Measurements from ENCODE around the gene PIGT. TPM values are rescaled to one million over a fixed set of nuclear protein-coding genes. Genes with fewer than 3 reads are reported as not detected.

PIGT gene
- total RNA-seq, 1 experiment from 2014 or later = 259 TPM

DNA sequence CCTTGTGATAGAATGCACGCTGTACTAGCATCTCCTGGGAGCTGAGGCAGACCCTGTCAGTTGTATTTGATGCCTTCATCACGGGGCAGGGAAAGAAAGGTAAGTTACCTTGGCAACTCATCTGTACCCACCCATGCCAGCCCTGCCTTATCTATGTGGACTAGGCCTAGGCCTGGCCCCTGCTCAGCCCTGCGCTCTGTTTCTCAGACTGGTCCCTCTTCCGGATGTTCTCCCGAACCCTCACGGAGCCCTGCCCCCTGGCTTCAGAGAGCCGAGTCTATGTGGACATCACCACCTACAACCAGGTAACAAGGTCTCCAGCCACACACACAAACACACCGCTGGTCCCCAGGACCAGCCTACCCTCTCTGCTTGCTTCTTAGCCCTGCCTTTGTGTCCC lies 4.2 kb downstream of the PIGT start:
- peaks cover 15% of the 10 kb centered on the region for H3K36me3 ChIP-seq (ENCODE audit: control insufficient read depth, insufficient read depth, low read length)
- intact Hi-C loops (cut with micrococcal nuclease; ENCODE audit: unreplicated experiment) = no loop called here
- TF ChIP-seq, protein P1, sequence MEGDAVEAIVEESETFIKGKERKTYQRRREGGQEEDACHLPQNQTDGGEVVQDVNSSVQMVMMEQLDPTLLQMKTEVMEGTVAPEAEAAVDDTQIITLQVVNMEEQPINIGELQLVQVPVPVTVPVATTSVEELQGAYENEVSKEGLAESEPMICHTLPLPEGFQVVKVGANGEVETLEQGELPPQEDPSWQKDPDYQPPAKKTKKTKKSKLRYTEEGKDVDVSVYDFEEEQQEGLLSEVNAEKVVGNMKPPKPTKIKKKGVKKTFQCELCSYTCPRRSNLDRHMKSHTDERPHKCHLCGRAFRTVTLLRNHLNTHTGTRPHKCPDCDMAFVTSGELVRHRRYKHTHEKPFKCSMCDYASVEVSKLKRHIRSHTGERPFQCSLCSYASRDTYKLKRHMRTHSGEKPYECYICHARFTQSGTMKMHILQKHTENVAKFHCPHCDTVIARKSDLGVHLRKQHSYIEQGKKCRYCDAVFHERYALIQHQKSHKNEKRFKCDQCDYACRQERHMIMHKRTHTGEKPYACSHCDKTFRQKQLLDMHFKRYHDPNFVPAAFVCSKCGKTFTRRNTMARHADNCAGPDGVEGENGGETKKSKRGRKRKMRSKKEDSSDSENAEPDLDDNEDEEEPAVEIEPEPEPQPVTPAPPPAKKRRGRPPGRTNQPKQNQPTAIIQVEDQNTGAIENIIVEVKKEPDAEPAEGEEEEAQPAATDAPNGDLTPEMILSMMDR (IDR thresholded peaks at IDR 0.05; ENCODE audit: insufficient read depth in 1 of 2, low read depth in 1 of 2, low read length in 1 of 2, severe bottlenecking in 1 of 2, unreplicated experiment in 1 of 2) = no peak
- peaks cover 12% of the 10 kb centered on the region; the same call in 1 of the 2 replicates for H3K4me1 ChIP-seq
- no peak overlapping the region for H3K4me3 Mint-ChIP-seq (ENCODE audit: unreplicated experiment)
- H3K4me3 ChIP-seq (ENCODE audit: low read depth, low read length) = no peak overlapping the region
- no peaks in the 10 kb centered on the region for H3K27me3 ChIP-seq (replicated peaks; ENCODE audit: control insufficient read depth, insufficient read depth, low read length)
- CTCF ChIA-PET = interaction anchor here (0.6 to 2.9 kb wide), 6 partner anchors 9 to 379 kb away, joined by 3 to 13 read pairs (median 7); no protein-coding TSS in a partner anchor
- no peaks in the 10 kb centered on the region for H3K9me3 Mint-ChIP-seq (ENCODE audit: unreplicated experiment)
- BruUV-seq (replicated peaks) = no TSS peak
- no peaks in the 10 kb centered on the region for H3K9me3 ChIP-seq
- H3K36me3 Mint-ChIP-seq (ENCODE audit: insufficient read depth, unreplicated experiment) = peaks cover 48% of the 10 kb centered on the region
- DNase-seq = peak in 1 of 2 experiments; percentile 46
- H3K27ac Mint-ChIP-seq (ENCODE audit: unreplicated experiment) = no peak overlapping the region
- H3K27me3 Mint-ChIP-seq (ENCODE audit: insufficient read depth, unreplicated experiment) = no peaks in the 10 kb centered on the region
- POLR2A ChIA-PET = no interaction called here
- peaks cover 4% of the 10 kb centered on the region for H3K4me1 Mint-ChIP-seq (ENCODE audit: low read depth, unreplicated experiment)

DNA sequence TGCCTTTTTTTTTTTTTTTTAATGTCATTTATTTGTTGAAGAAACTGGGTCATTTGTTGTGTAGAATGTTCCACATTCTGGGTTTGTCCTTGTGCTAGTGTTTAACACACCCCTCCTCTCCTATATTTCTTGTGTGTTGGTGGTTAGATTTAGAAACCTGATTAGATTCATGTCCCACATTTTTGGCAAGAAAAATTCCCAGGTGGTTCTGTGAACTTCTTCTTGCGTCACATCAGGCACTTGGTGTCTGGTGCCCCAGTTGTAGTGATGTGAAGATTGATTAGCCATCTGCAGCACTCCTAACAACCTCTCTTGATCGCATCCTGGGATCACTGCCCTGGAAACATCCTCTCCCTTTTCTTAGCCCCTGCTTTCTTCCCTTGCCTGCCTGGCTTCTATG lies 7.8 kb downstream of the PIGT start:
- ChIA-PET CTCF (no interaction called here), POLR2A (no interaction called here)
- no peaks in the 10 kb centered on the region for H3K27me3 Mint-ChIP-seq (ENCODE audit: insufficient read depth, unreplicated experiment)
- Histone ChIP-seq H3K4me3 (ENCODE audit: low read depth, low read length) (no peak overlapping the region), H3K36me3 (ENCODE audit: control insufficient read depth, insufficient read depth, low read length) (peaks cover 14% of the 10 kb centered on the region), H3K4me1 (no peaks in the 10 kb centered on the region), H3K27me3 (replicated peaks; ENCODE audit: control insufficient read depth, insufficient read depth, low read length) (no peaks in the 10 kb centered on the region), H3K9me3 (no peaks in the 10 kb centered on the region)
- TF ChIP-seq, protein P1 (IDR thresholded peaks at IDR 0.05; ENCODE audit: insufficient read depth in 1 of 2, low read depth in 1 of 2, low read length in 1 of 2, severe bottlenecking in 1 of 2, unreplicated experiment in 1 of 2) = no peak
- peaks cover 50% of the 10 kb centered on the region for H3K36me3 Mint-ChIP-seq (ENCODE audit: insufficient read depth, unreplicated experiment)
- H3K4me1 Mint-ChIP-seq (ENCODE audit: low read depth, unreplicated experiment) = peaks cover 15% of the 10 kb centered on the region
- BruUV-seq (replicated peaks) = no TSS peak
- H3K4me3 Mint-ChIP-seq (ENCODE audit: unreplicated experiment) = no peak overlapping the region
- intact Hi-C loops (cut with micrococcal nuclease; ENCODE audit: unreplicated experiment) = no loop called here
- H3K27ac Mint-ChIP-seq (ENCODE audit: unreplicated experiment) = no peak overlapping the region
- no peak for DNase-seq
- no peaks in the 10 kb centered on the region for H3K9me3 Mint-ChIP-seq (ENCODE audit: unreplicated experiment)

DNA sequence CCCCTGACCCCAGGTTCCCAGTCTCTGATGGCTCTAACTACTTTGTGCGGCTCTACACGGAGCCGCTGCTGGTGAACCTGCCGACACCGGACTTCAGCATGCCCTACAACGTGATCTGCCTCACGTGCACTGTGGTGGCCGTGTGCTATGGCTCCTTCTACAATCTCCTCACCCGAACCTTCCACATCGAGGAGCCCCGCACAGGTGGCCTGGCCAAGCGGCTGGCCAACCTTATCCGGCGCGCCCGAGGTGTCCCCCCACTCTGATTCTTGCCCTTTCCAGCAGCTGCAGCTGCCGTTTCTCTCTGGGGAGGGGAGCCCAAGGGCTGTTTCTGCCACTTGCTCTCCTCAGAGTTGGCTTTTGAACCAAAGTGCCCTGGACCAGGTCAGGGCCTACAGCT lies 9.6 kb downstream of the PIGT start:
- TF ChIP-seq, protein P1 (IDR thresholded peaks at IDR 0.05; ENCODE audit: insufficient read depth in 1 of 2, low read depth in 1 of 2, low read length in 1 of 2, severe bottlenecking in 1 of 2, unreplicated experiment in 1 of 2) = no peak

More for the DNA sequence above, 9.6 kb downstream of the PIGT start:
- Mint-ChIP-seq H3K4me3 (ENCODE audit: unreplicated experiment) (no peak overlapping the region), H3K36me3 (ENCODE audit: insufficient read depth, unreplicated experiment) (peaks cover 43% of the 10 kb centered on the region), H3K4me1 (ENCODE audit: low read depth, unreplicated experiment) (peaks cover 15% of the 10 kb centered on the region), H3K9me3 (ENCODE audit: unreplicated experiment) (no peaks in the 10 kb centered on the region), H3K27me3 (ENCODE audit: insufficient read depth, unreplicated experiment) (no peaks in the 10 kb centered on the region), H3K27ac (ENCODE audit: unreplicated experiment) (no peak overlapping the region)
- Histone ChIP-seq H3K27me3 (replicated peaks; ENCODE audit: control insufficient read depth, insufficient read depth, low read length) (no peaks in the 10 kb centered on the region), H3K4me3 (ENCODE audit: low read depth, low read length) (no peak overlapping the region), H3K36me3 (ENCODE audit: control insufficient read depth, insufficient read depth, low read length) (peaks cover 6% of the 10 kb centered on the region), H3K4me1 (no peaks in the 10 kb centered on the region), H3K9me3 (no peaks in the 10 kb centered on the region)
- ChIA-PET CTCF (no interaction called here), POLR2A (no interaction called here)
- DNase-seq = no peak
- no TSS peak for BruUV-seq (replicated peaks)
- intact Hi-C loops (cut with micrococcal nuclease; ENCODE audit: unreplicated experiment) = no loop called here

All from Caco-2 (cell line).